ENCODE results near the gene COLEC11. TPM values are rescaled to one million over a fixed set of nuclear protein-coding genes. Genes with fewer than 3 reads are reported as not detected.

The COLEC11 gene
- total and polyA plus RNA-seq, 2 of the 13 experiments (the other 11 are each of a cell fraction or from before 2014, with no cell fraction given), result 1.5 to 3.0 TPM

- Histone ChIP-seq H4K20me1 (ENCODE audit: insufficient read depth, low read length) (no peaks in the 10 kb centered on the region), H3K79me2 (ENCODE audit: insufficient read depth, low read length) (peaks cover 7% of the 10 kb centered on the region), H3K9me3 (ENCODE audit: low read length) (no peaks in the 10 kb centered on the region), H3K9ac (ENCODE audit: insufficient read depth, low read depth, low read length) (no peak overlapping the region), H3K4me3 (replicated peaks in 1 of 3; ENCODE audit: insufficient read depth in 1 of 3, low read depth in 2 of 3, low read length in 3 of 3) (no peak overlapping the region), H3K4me1 (ENCODE audit: insufficient read depth, low read length) (peaks cover 8% of the 10 kb centered on the region), H3K27ac (ENCODE audit: extremely low read length, insufficient read depth, low read length) (no peak overlapping the region), H3K36me3 (replicated peaks in 1 of 2; ENCODE audit: control insufficient read depth in 1 of 2, insufficient read depth in 2 of 2, low read length in 2 of 2) (peaks cover 51 to 94% of the 10 kb centered on the region in 2 experiments), H2AFZ (ENCODE audit: low read length) (no peak overlapping the region), H3K27me3 (ENCODE audit: control insufficient read depth in 1 of 2, insufficient read depth in 2 of 2, low read length in 2 of 2) (no peaks in the 10 kb centered on the region), H3K4me2 (ENCODE audit: low read depth, low read length) (no peak overlapping the region)
- TF ChIP-seq ATF5 (CRISPR knock-in tag; IDR thresholded peaks at IDR 0.05; ENCODE audit: low read depth) (no peak), IKZF5 (CRISPR knock-in tag; IDR thresholded peaks at IDR 0.05) (no peak), TBP (CRISPR knock-in tag; IDR thresholded peaks at IDR 0.05) (no peak), ZNF317 (CRISPR knock-in tag; IDR thresholded peaks at IDR 0.05) (no peak), ZNF343 (CRISPR knock-in tag; IDR thresholded peaks at IDR 0.05) (no peak), TEF (CRISPR knock-in tag; IDR thresholded peaks at IDR 0.05) (no peak), ZNF609 (CRISPR knock-in tag; IDR thresholded peaks at IDR 0.05; ENCODE audit: borderline replicate concordance) (no peak), ERF (CRISPR knock-in tag; IDR thresholded peaks at IDR 0.05) (no peak), ZNF780A (CRISPR knock-in tag; IDR thresholded peaks at IDR 0.05) (no peak), NCOA1 (CRISPR knock-in tag; IDR thresholded peaks at IDR 0.05) (no peak), KLF16 (CRISPR knock-in tag; IDR thresholded peaks at IDR 0.05) (no peak), ZFAT (CRISPR knock-in tag; conservative IDR thresholded peaks at IDR 0.05) (no peak)
- TF ChIP-seq, protein P1, sequence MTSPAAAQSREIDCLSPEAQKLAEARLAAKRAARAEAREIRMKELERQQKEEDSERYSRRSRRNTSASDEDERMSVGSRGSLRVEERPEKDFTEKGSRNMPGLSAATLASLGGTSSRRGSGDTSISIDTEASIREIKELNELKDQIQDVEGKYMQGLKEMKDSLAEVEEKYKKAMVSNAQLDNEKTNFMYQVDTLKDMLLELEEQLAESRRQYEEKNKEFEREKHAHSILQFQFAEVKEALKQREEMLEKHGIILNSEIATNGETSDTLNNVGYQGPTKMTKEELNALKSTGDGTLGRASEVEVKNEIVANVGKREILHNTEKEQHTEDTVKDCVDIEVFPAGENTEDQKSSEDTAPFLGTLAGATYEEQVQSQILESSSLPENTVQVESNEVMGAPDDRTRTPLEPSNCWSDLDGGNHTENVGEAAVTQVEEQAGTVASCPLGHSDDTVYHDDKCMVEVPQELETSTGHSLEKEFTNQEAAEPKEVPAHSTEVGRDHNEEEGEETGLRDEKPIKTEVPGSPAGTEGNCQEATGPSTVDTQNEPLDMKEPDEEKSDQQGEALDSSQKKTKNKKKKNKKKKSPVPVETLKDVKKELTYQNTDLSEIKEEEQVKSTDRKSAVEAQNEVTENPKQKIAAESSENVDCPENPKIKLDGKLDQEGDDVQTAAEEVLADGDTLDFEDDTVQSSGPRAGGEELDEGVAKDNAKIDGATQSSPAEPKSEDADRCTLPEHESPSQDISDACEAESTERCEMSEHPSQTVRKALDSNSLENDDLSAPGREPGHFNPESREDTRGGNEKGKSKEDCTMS (CRISPR knock-in tag; conservative IDR thresholded peaks at IDR 0.05), result no peak
- no peak for FAIRE-seq
- intact Hi-C loops (cut with micrococcal nuclease; ENCODE audit: unreplicated experiment) (no loop called here), in situ Hi-C loops (cut with HindIII; ENCODE audit: extremely low pct_ligation_motif_present, low pct_unique_long_range_greater_than_20kb) (no loop called here)
- 94% methylated on average over 10 of the region's 10 CpGs for WGBS (ENCODE audit: low lambda C conversion rate)
- ATAC-seq, result no peak
- ChIA-PET CTCF (ENCODE audit: low intra/inter-chr PET ratio, low total read pairs) (no interaction called here), POLR2A (interaction anchor here (1.0 kb wide), 1 partner anchor 13 kb away, joined by 4 read pairs; the partner anchor contains the start of gene RNASEH1)
- no TSS peak for BruUV-seq (replicated peaks)
- no peak for DNase-seq (ENCODE audit: low spot score)
Measured at GRCh38 chr2:3545788-3546478, 49.0 kb upstream of the COLEC11 start.
